Smooth muscle cell of the brain vasculature (primary cell): ENCODE data around the gene GIMAP5.

Experiments used
- DNase-seq: peaks from one replicate; pipeline ENCODE4 v3.0.0-alpha.2; 2012; ENCODE audit warnings: low read depth, low spot score

Gene GIMAP5

DNA sequence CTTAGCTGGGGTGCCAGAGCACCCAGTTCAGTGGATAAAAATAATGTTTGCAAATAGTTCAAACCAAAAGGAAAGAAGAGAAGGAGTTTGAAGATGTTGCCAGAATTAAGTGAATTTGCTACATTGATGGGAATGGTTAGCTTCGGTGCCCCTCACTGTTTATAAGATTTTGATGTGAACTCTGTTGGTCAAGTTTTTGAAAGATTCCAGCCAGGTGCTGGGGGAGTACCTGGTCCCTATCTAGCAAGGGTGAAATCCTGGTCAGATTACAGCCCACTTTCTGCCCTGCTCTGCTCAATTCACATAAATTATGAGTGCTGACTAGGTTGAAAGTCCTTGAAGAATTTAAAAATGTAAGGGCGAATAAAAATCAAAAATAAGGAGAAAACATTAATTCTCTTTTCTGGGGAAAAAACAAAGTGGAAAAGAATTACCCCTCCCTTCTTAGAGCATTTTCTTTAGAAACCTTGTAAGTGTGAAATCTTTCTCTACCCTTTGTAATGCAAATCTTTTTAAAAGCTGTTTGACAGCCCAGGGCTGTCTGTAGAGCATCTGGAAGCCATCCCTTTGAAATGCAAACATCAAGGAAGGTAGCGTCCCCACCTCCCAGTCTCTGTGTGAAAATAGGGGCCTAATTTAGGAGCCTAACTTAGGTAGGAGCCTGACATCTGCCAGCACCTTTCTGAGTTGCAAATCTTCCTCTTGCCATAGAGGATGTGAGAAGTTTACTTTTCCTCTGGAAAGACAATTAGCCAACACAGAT is 1.4 kb upstream of the GIMAP5 start:
- no peak for DNase-seq

GRCh38 chr7:150736864-150737263 is 354 bp upstream of the GIMAP5 start:
- DNase-seq: no peak

DNA sequence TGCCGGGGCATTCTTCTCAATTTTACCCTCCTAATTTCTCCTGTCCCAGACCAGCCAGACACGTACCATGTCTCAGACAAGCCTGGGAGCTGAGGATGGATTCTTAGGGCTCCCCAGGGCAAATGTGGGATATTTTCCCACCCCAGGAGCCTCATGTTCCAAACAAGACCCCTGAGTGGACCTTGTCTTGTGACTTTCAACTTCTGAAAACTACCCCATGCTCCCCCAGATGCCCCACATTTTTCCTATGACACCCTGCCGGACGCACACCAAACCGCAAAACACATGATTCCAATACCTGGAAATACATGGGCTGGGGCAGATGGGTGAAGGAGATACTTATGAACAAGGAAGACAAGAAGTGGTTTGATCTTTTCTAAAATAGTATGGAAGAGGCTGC is 874 bp downstream of the GIMAP5 start:
- DNase-seq: no peak

GRCh38 chr7:150738591-150739001 is 1.4 kb downstream of the GIMAP5 start:
- no peak for DNase-seq

- no peak for DNase-seq
Measured at GRCh38 chr7:150739033-150739432, 1.8 kb downstream of the GIMAP5 start.

DNA sequence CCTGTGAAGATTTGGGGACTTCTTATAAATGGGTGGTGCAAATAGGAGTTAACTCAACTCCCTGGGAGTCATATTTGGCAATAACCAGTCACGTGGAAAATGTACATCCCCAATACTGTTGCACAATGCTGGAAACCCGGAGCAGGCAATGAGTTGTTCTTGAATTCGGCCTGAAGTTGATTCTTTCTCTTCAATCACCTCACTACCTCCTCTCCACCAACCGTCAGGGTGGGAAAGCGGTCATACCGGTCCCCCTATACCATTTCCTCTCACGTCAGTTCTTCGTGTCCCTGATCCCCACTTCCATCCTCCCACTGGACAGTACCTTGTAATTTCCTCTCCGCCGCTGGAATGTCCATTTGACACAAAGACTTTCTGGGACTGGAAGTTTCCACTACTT is 2.8 kb downstream of the GIMAP5 start:
- no peak for DNase-seq

DNA sequence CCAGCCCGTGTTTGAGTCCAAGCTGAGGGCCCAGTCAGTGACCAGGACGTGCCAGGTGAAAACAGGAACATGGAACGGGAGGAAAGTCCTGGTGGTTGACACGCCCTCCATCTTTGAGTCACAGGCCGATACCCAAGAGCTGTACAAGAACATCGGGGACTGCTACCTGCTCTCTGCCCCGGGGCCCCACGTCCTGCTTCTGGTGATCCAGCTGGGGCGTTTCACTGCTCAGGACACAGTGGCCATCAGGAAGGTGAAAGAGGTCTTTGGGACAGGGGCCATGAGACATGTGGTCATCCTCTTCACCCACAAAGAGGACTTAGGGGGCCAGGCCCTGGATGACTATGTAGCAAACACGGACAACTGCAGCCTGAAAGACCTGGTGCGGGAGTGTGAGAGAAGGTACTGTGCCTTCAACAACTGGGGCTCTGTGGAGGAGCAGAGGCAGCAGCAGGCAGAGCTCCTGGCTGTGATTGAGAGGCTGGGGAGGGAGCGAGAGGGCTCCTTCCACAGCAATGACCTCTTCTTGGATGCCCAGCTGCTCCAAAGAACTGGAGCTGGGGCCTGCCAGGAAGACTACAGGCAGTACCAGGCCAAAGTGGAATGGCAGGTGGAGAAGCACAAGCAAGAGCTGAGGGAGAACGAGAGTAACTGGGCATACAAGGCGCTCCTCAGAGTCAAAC is 5.2 kb downstream of the GIMAP5 start:
- DNase-seq: no peak

DNA sequence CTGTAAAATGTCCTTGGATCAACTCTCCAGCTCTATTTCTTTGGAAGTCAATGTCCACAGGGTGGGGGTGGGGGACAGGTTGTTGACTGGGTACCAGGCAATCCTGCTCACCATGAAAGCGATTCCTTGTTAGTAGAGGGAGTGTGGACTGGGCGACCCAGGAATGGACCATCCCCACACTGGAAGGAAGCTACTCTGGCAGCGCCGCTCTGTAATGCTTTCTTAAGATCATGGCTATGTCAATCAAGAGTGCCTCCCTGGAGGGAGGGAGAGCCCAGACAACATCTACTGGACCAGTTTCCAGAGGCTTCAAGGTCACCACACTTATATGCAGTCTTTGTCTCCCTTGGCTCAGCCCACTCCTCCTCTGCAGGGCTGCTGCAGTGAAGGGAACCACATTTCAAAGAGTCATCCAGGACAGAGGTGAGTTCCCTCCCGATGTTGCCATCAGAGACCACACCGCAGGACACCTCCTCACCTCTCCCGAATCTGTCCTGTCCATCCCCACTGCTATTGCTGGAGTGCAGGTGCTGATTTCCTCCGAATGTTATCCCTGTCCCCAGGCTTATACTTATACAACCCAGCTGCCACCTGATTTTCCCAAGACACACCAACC is 6.9 kb downstream of the GIMAP5 start:
- no peak for DNase-seq

DNA sequence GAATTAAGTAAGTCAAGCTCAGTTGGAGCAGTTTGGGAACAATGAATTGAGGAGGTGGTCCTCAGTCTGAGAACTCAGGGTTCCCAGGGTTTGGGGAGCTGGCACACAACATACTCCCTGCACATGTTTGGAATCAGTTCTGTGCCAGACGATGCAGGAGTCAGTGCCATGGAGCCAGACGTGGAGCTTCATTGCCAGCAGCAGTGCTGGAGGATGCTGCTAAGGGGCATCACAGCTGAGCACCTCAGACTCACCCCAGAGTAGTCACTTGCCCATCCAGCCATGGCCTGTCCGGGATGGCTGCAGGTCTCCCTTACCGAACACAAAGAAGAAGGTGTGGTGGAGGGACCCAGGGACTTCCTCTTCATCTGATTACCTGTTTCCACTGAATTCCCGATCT is 7.9 kb downstream of the GIMAP5 start:
- no peak for DNase-seq

DNA sequence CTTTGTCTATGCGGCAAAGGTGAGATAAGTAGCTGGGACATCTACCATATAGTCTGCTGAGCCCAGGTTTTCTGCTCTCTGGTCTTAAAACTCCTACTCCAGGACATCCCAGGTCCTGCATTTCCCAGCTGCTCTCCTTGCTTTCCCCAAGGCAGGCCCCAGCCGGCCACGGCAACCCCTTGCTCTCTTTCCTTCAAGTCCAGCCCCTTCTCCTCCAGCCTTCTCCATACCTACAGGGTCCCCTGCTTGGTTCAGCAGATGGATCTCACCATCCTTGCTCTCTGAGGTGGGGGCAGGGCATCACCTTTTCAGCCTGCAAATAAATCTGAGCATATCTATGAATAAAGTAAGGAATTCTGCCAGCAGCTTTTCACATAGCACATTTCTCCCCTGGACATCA is 8.7 kb downstream of the GIMAP5 start:
- DNase-seq: no peak

DNA sequence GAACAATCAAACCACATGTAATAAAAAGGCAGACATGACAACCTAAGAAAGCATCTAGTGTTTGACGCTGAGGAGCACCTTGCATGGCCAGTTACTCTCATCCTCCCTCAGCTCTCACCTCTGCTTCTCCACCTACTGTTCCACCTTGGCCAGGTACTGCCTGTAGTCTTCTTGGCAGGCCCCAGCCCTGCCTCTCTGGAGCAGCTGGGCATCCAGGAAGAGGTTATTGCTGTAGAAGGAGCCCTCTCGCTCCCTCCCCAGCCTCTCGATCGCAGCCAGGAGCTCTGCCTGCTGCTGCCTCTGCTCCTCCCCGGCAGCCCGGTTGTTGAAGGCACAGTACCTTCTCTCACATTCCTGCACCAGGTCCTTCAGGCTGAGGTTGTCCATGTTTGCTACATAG is 9.7 kb downstream of the GIMAP5 start:
- DNase-seq: no peak

- DNase-seq: no peak
Measured at GRCh38 chr7:150748376-150748775, 11.2 kb downstream of the GIMAP5 start.

DNA sequence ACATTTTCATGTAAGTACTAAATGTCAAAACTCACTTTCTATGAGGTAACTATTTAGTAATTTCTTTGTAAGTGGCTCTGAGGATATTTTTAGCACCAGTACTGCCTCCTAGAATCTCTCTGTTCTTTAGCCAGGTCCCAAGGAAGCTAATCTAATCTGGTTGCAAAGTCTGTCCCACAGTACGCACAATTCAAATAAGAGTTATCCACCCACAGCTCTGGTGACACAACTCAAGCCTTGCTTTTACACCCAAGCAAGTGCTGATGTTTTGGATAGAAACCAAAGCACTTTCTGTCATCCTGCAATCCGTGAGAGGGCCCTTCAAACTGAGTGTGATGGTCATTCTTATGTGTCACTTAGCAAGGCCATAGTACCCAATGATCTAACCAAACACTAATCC is 14.5 kb downstream of the GIMAP5 start:
- DNase-seq: no peak

DNA sequence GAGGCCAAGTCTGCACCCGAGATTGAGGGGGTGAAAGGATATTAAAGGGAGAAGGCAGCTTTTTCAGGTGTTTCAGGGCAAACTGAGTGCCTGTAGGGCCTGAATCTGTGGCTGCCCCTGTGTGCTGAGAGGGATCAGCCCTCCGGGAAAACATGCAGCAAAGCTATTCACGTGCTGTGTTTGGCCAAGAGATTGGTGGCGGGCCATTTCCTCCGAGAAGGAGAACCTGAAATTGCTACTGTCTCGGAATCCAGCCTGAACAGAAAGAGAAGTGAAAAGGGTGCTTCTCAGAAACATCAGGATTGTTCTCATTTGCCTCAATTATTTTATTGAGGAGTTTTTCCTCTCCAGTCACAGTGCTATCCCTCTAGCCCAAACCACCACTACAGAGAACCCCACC is 16.0 kb downstream of the GIMAP5 start:
- no peak for DNase-seq

- DNase-seq: no peak
Measured at GRCh38 chr7:150753826-150754603, 16.8 kb downstream of the GIMAP5 start.

- DNase-seq: no peak
Measured at GRCh38 chr7:150754951-150755350, 17.7 kb downstream of the GIMAP5 start.

- no peak for DNase-seq
Measured at GRCh38 chr7:150755473-150756099, 18.4 kb downstream of the GIMAP5 start.

DNA sequence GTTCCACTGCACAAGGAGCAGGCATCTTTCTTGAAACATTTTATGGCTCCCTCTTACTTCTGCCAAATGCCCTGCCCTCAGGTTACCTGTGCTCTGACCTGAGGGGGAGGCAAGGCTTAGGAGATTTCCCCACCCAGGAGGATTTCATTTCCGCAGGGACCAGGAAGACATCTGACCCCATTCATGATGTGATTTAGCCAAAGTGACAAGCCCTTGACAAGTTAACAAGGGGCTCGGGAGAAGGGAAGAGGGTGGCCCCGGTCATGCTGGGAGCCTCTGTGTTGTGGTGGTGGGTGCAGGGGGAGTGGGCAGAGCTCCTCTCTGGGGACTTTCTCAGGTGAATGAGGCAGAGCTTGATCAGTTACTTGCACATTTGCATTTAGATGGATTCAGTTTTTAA is 18.9 kb downstream of the GIMAP5 start:
- no peak for DNase-seq

GRCh38 chr7:150756858-150757257 is 19.6 kb downstream of the GIMAP5 start:
- DNase-seq: no peak

DNA sequence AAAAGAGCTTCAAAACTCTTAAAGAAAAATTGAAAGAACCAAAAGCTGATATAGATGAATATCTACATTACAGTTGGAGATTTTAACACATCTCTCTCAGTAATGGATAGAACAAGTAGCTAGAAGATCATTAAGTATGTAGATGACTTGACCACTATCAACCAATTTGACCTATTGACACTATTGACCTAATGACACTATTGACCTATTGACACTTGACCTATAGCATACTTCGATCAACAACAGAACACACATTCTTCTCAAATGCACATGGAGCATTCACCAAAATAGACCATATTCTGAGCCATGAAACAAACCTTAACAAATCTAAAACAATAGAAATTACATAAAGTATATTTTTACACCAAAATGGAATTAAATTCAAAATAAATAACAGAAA is 22.3 kb downstream of the GIMAP5 start:
- DNase-seq: no peak

DNA sequence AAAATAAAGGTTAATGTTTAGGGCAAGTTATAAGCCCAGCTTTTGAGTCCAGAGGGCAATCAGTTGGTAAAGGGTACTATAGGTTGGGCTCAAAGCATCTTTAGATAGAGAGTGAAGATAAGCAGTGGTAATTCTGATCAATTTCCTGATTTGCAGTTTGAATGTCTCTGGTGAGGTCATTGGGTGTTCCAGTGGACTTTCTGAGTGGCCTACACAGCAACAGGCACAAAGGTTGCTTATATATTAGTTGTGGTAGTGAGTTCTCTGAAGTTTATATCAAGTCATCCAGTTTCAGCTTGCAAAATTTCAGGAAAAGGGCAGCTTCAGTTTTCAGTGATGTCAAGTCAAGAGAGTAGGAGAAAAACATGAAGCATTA is 29.1 kb downstream of the GIMAP5 start:
- no peak for DNase-seq

GRCh38 chr7:150769768-150770167 is 32.5 kb downstream of the GIMAP5 start:
- DNase-seq: no peak
